ENCODE data around the gene OR5K2.

DNA sequence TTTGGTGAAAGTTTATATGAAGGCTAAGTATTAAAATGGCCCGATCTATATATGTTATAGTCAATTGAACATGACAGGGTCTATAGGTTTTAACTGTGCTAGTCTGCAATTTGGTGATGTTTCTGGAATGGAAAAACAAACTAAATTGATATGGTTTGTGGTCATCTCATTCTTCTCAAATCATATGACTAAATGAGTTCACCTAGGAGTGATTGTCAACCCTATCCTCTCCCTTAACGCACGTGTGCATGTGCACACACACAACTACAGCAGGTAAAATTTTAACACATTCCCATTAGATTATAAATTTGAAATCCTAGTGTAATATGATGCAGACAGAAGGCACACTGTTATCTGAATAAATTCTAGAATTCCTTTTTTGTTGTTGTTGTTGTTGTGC lies 16.3 kb downstream of the OR5K2 start:
- TF ChIP-seq POLR2A (IDR thresholded peaks at IDR 0.05; ENCODE audit: low read depth, low read length) (no peak), MAFK (IDR thresholded peaks at IDR 0.05; ENCODE audit: low read depth, low read length) (no peak), RFX5 (IDR thresholded peaks at IDR 0.05; ENCODE audit: low read depth, low read length) (no peak), RAD21 (IDR thresholded peaks at IDR 0.05; ENCODE audit: low read length) (no peak), RCOR1 (IDR thresholded peaks at IDR 0.05; ENCODE audit: insufficient replicate concordance, low read length) (no peak), SMC3 (IDR thresholded peaks at IDR 0.05; ENCODE audit: low read depth, low read length) (no peak), BHLHE40 (IDR thresholded peaks at IDR 0.05; ENCODE audit: low read depth, low read length) (no peak), MAZ (IDR thresholded peaks at IDR 0.05; ENCODE audit: borderline replicate concordance, low read depth, low read length) (no peak)
- TF ChIP-seq, protein P1, sequence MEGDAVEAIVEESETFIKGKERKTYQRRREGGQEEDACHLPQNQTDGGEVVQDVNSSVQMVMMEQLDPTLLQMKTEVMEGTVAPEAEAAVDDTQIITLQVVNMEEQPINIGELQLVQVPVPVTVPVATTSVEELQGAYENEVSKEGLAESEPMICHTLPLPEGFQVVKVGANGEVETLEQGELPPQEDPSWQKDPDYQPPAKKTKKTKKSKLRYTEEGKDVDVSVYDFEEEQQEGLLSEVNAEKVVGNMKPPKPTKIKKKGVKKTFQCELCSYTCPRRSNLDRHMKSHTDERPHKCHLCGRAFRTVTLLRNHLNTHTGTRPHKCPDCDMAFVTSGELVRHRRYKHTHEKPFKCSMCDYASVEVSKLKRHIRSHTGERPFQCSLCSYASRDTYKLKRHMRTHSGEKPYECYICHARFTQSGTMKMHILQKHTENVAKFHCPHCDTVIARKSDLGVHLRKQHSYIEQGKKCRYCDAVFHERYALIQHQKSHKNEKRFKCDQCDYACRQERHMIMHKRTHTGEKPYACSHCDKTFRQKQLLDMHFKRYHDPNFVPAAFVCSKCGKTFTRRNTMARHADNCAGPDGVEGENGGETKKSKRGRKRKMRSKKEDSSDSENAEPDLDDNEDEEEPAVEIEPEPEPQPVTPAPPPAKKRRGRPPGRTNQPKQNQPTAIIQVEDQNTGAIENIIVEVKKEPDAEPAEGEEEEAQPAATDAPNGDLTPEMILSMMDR (conservative IDR thresholded peaks at IDR 0.05; ENCODE audit: low read depth, low read length) = no peak
- TF ChIP-seq, protein P2, sequence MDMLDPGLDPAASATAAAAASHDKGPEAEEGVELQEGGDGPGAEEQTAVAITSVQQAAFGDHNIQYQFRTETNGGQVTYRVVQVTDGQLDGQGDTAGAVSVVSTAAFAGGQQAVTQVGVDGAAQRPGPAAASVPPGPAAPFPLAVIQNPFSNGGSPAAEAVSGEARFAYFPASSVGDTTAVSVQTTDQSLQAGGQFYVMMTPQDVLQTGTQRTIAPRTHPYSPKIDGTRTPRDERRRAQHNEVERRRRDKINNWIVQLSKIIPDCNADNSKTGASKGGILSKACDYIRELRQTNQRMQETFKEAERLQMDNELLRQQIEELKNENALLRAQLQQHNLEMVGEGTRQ (IDR thresholded peaks at IDR 0.05; ENCODE audit: low read depth, low read length) = no peak
